SU-DHL-6 (cell line): ENCODE results near the gene KSR1.

ENCODE experiments used
- CTCF ChIP-seq: fragments of 200-600 bp; sonication (generic); IDR thresholded peaks from one replicate; pipeline ENCODE4 v1.5.1; 2017; ENCODE audit warnings: antibody characterized with exemption, mild to moderate bottlenecking, low read length, moderate library complexity; ENCODE audit not compliant: insufficient read depth, poor library complexity, severe bottlenecking
- EZH2phosphoT487 ChIP-seq: fragments of 200-600 bp; sonication (generic), shearing (Covaris generic); conservative IDR thresholded peaks from 2 replicates; pipeline ENCODE4 v1.6.1; 2018; ENCODE audit warnings: mild to moderate bottlenecking, antibody characterized with exemption, low read length, moderate library complexity, mixed read lengths

- TF ChIP-seq CTCF (no peak), EZH2phosphoT487 (no peak)
Observed at GRCh38 chr17:27504188-27504995, 48.1 kb downstream of the KSR1 start.
